ENCODE results near the gene SLC9B1. TPM values are rescaled to one million over a fixed set of nuclear protein-coding genes. Genes with fewer than 3 reads are reported as not detected.

The SLC9B1 gene
- total and polyA plus RNA-seq, 8 donors = 0.23 to 1.0 (median 0.44) TPM

GRCh38 chr4:103052779-103053178 is 33.3 kb upstream of the SLC9B1 start:
- TF ChIP-seq CTCF (IDR thresholded peaks at IDR 0.05) = no peak
- WGBS, 2 donors = 73 to 82% methylated on average over 3 of the region's 3 CpGs
- no peak for ATAC-seq
- Histone ChIP-seq H3K4me1 (no peaks in the 10 kb centered on the region), H3K27ac (no peak overlapping the region), H3K36me3 (no peaks in the 10 kb centered on the region), H3K27me3 (no peaks in the 10 kb centered on the region), H3K9me3 (no peaks in the 10 kb centered on the region), H3K4me3 (no peak overlapping the region)
- FAIRE-seq = no peak
- DNase-seq = no peak
- intact Hi-C loops (cut with DNase I) = no loop called here

GRCh38 chr4:103052145-103052544 is 32.6 kb upstream of the SLC9B1 start:
- intact Hi-C loops (cut with DNase I) = no loop called here
- no peak for ATAC-seq
- Histone ChIP-seq H3K27ac (no peak overlapping the region), H3K36me3 (no peaks in the 10 kb centered on the region), H3K4me1 (no peaks in the 10 kb centered on the region), H3K4me3 (no peak overlapping the region), H3K9me3 (no peaks in the 10 kb centered on the region), H3K27me3 (no peaks in the 10 kb centered on the region)
- no peak for TF ChIP-seq CTCF (IDR thresholded peaks at IDR 0.05)
- no peak for DNase-seq
- FAIRE-seq = no peak
- 89 to 94% methylated on average over 3 of the region's 3 CpGs for WGBS, 2 donors

GRCh38 chr4:103050736-103051436 is 31.4 kb upstream of the SLC9B1 start:
- H3K27me3 ChIP-seq = no peaks in the 10 kb centered on the region
- DNase-seq (no peak), FAIRE-seq (no peak), ATAC-seq (no peak)
- H3K4me1 ChIP-seq = no peaks in the 10 kb centered on the region
- no peaks in the 10 kb centered on the region for H3K9me3 ChIP-seq
- WGBS, 2 donors = 39 to 42% methylated on average over 2 of the region's 2 CpGs
- TF ChIP-seq CTCF (IDR thresholded peaks at IDR 0.05) = no peak
- no peak overlapping the region for H3K27ac ChIP-seq
- intact Hi-C loops (cut with DNase I) = no loop called here
- no peaks in the 10 kb centered on the region for H3K36me3 ChIP-seq
- H3K4me3 ChIP-seq = no peak overlapping the region

GRCh38 chr4:103046416-103047290 is 27.1 kb upstream of the SLC9B1 start:
- 31 to 47% methylated on average over 5 of the region's 5 CpGs for WGBS, 2 donors
- Histone ChIP-seq H3K4me1 (no peaks in the 10 kb centered on the region), H3K9me3 (no peaks in the 10 kb centered on the region), H3K27ac (no peak overlapping the region), H3K36me3 (no peaks in the 10 kb centered on the region), H3K4me3 (no peak overlapping the region), H3K27me3 (no peaks in the 10 kb centered on the region)
- DNase-seq = peak in 2 of 6 donors; percentile 14 to 25
- no peak for FAIRE-seq
- peak; percentile 44 to 59 (median 54) for TF ChIP-seq CTCF (IDR thresholded peaks at IDR 0.05)
- ATAC-seq = peak; percentile 77 to 94 (median 90)
- intact Hi-C loops (cut with DNase I) = no loop called here
